CD14-positive monocyte (primary cell): ENCODE results near the gene CDH12. TPM values are rescaled to one million over a fixed set of nuclear protein-coding genes. Genes with fewer than 3 reads are reported as not detected.

Experiments used
- DNase-seq, 3 donors: peaks; one replicate each; pipeline ENCODE4 v3.0.0-alpha.2; 2011 to 2022
- H2AFZ ChIP-seq: 2 replicates; pipeline ENCODE4 v1.6.0; 2012; ENCODE audit warnings: mild to moderate bottlenecking, low read depth, low read length, inconsistent platforms; ENCODE audit not compliant: insufficient read depth, poor library complexity, severe bottlenecking
- H3K27ac ChIP-seq, 2 donors: 1 replicate in 1 of 2; 2 replicates in 1 of 2; pipeline ENCODE4 v1.5.1; 2012 to 2013; ENCODE audit warnings: low read length in 2 of 2, control low read depth in 1 of 2, inconsistent platforms in 1 of 2, low read depth in 1 of 2, mild to moderate bottlenecking in 1 of 2
- H3K27me3 ChIP-seq, 2 donors: one replicate each; pipeline versions ENCODE4 v1.6.0 to v1.6.1; 2011 to 2013; ENCODE audit warnings: low read length in 2 of 2; ENCODE audit not compliant: control insufficient read depth in 2 of 2, insufficient read depth in 2 of 2
- H3K36me3 ChIP-seq, 2 donors: replicated peaks in 1 of 2; 1 replicate in 1 of 2; 2 replicates in 1 of 2; pipeline versions ENCODE4 v1.5.1 to v1.6.1; 2012 to 2013; ENCODE audit warnings: low read length in 2 of 2, control low read depth in 1 of 2, inconsistent platforms in 1 of 2, mild to moderate bottlenecking in 1 of 2; ENCODE audit not compliant: insufficient read depth in 2 of 2, control insufficient read depth in 1 of 2
- H3K4me1 ChIP-seq, 2 donors: 1 replicate in 1 of 2; 2 replicates in 1 of 2; pipeline versions ENCODE4 v1.5.1 to v1.6.1; 2012 to 2013; ENCODE audit warnings: low read length in 2 of 2, control low read depth in 1 of 2, inconsistent platforms in 1 of 2, mild to moderate bottlenecking in 1 of 2, moderate library complexity in 1 of 2; ENCODE audit not compliant: insufficient read depth in 2 of 2, control insufficient read depth in 1 of 2
- H3K4me2 ChIP-seq: replicated peaks from 2 replicates; pipeline ENCODE3; 2012; ENCODE audit warnings: low read length, moderate library complexity, mild to moderate bottlenecking; ENCODE audit not compliant: poor library complexity, severe bottlenecking; ENCODE audit errors: extremely low read depth
- H3K4me3 ChIP-seq, 3 experiments: fragments of 200-600 bp in 1 of 3; sonication (generic) in 1 of 3; replicated peaks in 1 of 3; 1 replicate in 2 of 3; 2 replicates in 1 of 3; pipeline ENCODE4 v1.5.1; 2011 to 2013; ENCODE audit warnings: low read length in 3 of 3, mild to moderate bottlenecking in 3 of 3, control low read depth in 2 of 3, low read depth in 2 of 3, inconsistent platforms in 1 of 3, moderate library complexity in 1 of 3
- H3K79me2 ChIP-seq: 2 replicates; pipeline ENCODE4 v1.6.0; 2012; ENCODE audit warnings: mild to moderate bottlenecking, control low read depth, inconsistent platforms, low read length, moderate library complexity; ENCODE audit not compliant: insufficient read depth
- H3K9ac ChIP-seq: 2 replicates; pipeline ENCODE4 v1.6.0; 2017; ENCODE audit warnings: low read length, mild to moderate bottlenecking; ENCODE audit not compliant: insufficient read depth, poor library complexity, severe bottlenecking
- H3K9me3 ChIP-seq, 2 donors: replicated peaks in 1 of 2; 1 replicate in 1 of 2; 2 replicates in 1 of 2; pipeline versions ENCODE4 v1.5.1 to v1.6.1; 2012 to 2013; ENCODE audit warnings: low read length in 2 of 2, control low read depth in 1 of 2; ENCODE audit not compliant: control insufficient read depth in 1 of 2, insufficient read depth in 1 of 2
- H4K20me1 ChIP-seq: 2 replicates; pipeline ENCODE4 v1.6.0; 2012; ENCODE audit warnings: mild to moderate bottlenecking, low read length, control low read depth, moderate library complexity; ENCODE audit not compliant: insufficient read depth
- H3K27ac Mint-ChIP-seq, 7 donors: one replicate each; pipeline ENCODE4 v1.8.0; 2020; ENCODE audit warnings: mild to moderate bottlenecking in 7 of 7, mixed read lengths in 7 of 7, moderate library complexity in 6 of 7, inconsistent platforms in 2 of 7
- H3K27me3 Mint-ChIP-seq, 3 donors: one replicate each; pipeline ENCODE4 v1.8.0; 2021 to 2022; ENCODE audit warnings: low read depth in 3 of 3, mild to moderate bottlenecking in 3 of 3, mixed read lengths in 3 of 3, moderate library complexity in 3 of 3, inconsistent platforms in 1 of 3
- H3K36me3 Mint-ChIP-seq, 2 donors: one replicate each; pipeline ENCODE4 v1.8.0; 2020; ENCODE audit warnings: mixed read lengths in 2 of 2, inconsistent platforms in 1 of 2, mild to moderate bottlenecking in 1 of 2
- H3K4me1 Mint-ChIP-seq: one replicate; pipeline ENCODE4 v1.8.0; 2020; ENCODE audit warnings: mild to moderate bottlenecking, mixed read lengths
- H3K4me3 Mint-ChIP-seq, 2 donors: one replicate each; pipeline ENCODE4 v1.8.0; 2020; ENCODE audit warnings: mild to moderate bottlenecking in 2 of 2, mixed read lengths in 2 of 2, moderate library complexity in 1 of 2
- H3K9me3 Mint-ChIP-seq, 7 donors: one replicate each; pipeline ENCODE4 v1.8.0; 2020 to 2022; ENCODE audit warnings: mixed read lengths in 7 of 7, mild to moderate bottlenecking in 6 of 7, moderate library complexity in 6 of 7, inconsistent platforms in 2 of 7
- CTCF ChIP-seq: fragments of 200-600 bp; IDR thresholded peaks from one replicate; pipeline ENCODE4 v1.8.0; 2022; ENCODE audit warnings: antibody characterized with exemption, mild to moderate bottlenecking
- WGBS: methylation state at CpG from one replicate; pipeline ENCODE4 v1.1.5; 2013; ENCODE audit warnings: missing lambda C conversion rate; ENCODE audit not compliant: insufficient coverage; 5-methylcytosine and 5-hydroxymethylcytosine counted together
- intact Hi-C, 2 donors: fragments of 100-400 bp; cut with micrococcal nuclease; formaldehyde crosslinking; loops; one replicate each; pipeline versions ENCODE4 v1.15.0 to v1.15.1; 2023
- polyA plus RNA-seq, 3 donors: library from polyadenylated mRNA; depleted of rRNA in 1 of 3; unstranded in 2 of 3; stranded (reverse) in 1 of 3; fragments of 300-500 nt in 2 of 3; fragments of >200 nt in 1 of 3; fragmentation: Illumina TruSeq in 2 of 3; gene quantifications; 1 replicate in 2 of 3; 2 replicates in 1 of 3; pipeline ENCODE4 v1.2.3, GENCODE V29; 2012 to 2021

Gene CDH12
- polyA plus RNA-seq, 3 donors: not detected

- Mint-ChIP-seq H3K27me3 (peaks cover 2 to 3% (median 2%) of the 10 kb centered on the region in 3 donors), H3K4me1 (no peaks in the 10 kb centered on the region), H3K4me3 (no peak overlapping the region), H3K27ac (no peak overlapping the region), H3K36me3 (no peaks in the 10 kb centered on the region), H3K9me3 (peaks cover 0 to 4% (median 3%) of the 10 kb centered on the region in 7 donors)
- DNase-seq: no peak
- WGBS: 88% methylated on average over 2 of the region's 2 CpGs
- intact Hi-C loops: no loop called here
- no peak overlapping the region for H3K4me3 ChIP-seq
- no peak overlapping the region for H2AFZ ChIP-seq
- no peaks in the 10 kb centered on the region for H3K27me3 ChIP-seq
- no peak overlapping the region for H3K27ac ChIP-seq
- H3K79me2 ChIP-seq: no peaks in the 10 kb centered on the region
- H3K4me1 ChIP-seq: no peaks in the 10 kb centered on the region
- no peak overlapping the region for H3K4me2 ChIP-seq
- peaks cover 0 to 4% of the 10 kb centered on the region in 2 donors for H3K9me3 ChIP-seq
- H3K36me3 ChIP-seq: no peaks in the 10 kb centered on the region
- no peaks in the 10 kb centered on the region for H4K20me1 ChIP-seq
- no peak for TF ChIP-seq CTCF
- no peak overlapping the region for H3K9ac ChIP-seq
Measured at GRCh38 chr5:21774281-21774680, 1078.9 kb downstream of the CDH12 start.

DNA sequence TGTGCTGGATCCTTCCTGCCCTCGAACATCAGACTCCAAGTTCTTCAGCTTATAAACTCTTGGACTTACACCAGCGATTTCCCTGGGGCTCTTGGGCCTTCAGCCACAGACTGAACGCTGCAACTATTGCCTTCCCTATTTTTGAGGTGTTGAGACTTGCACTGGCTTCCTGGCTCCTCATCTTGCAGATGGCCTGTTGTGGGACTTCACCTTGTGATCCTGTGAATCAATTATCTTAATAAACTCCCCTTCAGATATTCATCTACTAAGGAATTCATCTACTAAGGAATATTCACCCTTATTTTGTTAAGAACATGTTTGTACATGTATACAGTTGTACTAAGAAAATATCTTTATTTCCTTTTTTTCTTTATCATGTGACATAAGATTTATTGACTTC is 1079.7 kb downstream of the CDH12 start:
- H3K9ac ChIP-seq: no peak overlapping the region
- H3K4me1 ChIP-seq: no peaks in the 10 kb centered on the region
- no peaks in the 10 kb centered on the region for H3K27me3 ChIP-seq
- H3K36me3 ChIP-seq: no peaks in the 10 kb centered on the region
- Mint-ChIP-seq H3K27ac (no peak overlapping the region), H3K36me3 (no peaks in the 10 kb centered on the region), H3K9me3 (peaks cover 0 to 4% (median 3%) of the 10 kb centered on the region in 7 donors), H3K4me1 (no peaks in the 10 kb centered on the region), H3K27me3 (peaks cover 2 to 3% (median 2%) of the 10 kb centered on the region in 3 donors), H3K4me3 (no peak overlapping the region)
- H3K79me2 ChIP-seq: no peaks in the 10 kb centered on the region
- peaks cover 0 to 4% of the 10 kb centered on the region in 2 donors for H3K9me3 ChIP-seq
- no peak overlapping the region for H3K27ac ChIP-seq
- H2AFZ ChIP-seq: no peak overlapping the region
- no peaks in the 10 kb centered on the region for H4K20me1 ChIP-seq
- WGBS: 94% methylated on average over 2 of the region's 3 CpGs
- H3K4me3 ChIP-seq: no peak overlapping the region
- intact Hi-C loops: no loop called here
- no peak for DNase-seq
- no peak for TF ChIP-seq CTCF
- no peak overlapping the region for H3K4me2 ChIP-seq
